NB4 (cell line): ENCODE results near the gene OSBPL8.

Experiments
- POLR2A ChIP-seq: IDR thresholded peaks from 2 replicates; pipeline ENCODE4 v1.6.1; 2011; ENCODE audit warnings: mild to moderate bottlenecking; ENCODE audit not compliant: insufficient read length; ENCODE audit errors: extremely low read depth
- TF ChIP-seq, protein P1 (sequence below): IDR thresholded peaks from one replicate; pipeline ENCODE4 v1.5.1; 2012; ENCODE audit warnings: low read depth, low read length
- TF ChIP-seq, protein P2 (sequence below): IDR thresholded peaks from 2 replicates; pipeline ENCODE4 v1.6.1; 2011; ENCODE audit warnings: low read depth, low read length

DNA sequence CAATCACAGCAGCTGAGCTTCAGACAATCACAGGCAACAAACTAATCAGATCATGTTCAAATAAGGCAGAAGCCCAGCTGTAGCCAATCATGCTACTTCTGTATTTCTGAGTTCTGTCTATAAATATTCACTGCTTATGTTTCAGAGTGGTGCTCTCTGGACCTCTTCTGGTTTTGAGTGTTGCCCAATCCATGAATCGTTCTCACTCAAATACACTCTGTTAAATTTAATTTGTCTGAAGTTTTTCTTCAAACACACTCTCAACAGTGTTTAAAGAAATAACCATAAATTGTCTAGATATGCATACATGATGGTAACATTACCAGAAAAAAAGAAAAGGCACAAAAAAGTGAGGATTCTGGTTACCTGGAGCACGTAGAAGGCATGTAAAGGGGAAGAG is 133.4 kb downstream of the OSBPL8 start:
- TF ChIP-seq, protein P1, sequence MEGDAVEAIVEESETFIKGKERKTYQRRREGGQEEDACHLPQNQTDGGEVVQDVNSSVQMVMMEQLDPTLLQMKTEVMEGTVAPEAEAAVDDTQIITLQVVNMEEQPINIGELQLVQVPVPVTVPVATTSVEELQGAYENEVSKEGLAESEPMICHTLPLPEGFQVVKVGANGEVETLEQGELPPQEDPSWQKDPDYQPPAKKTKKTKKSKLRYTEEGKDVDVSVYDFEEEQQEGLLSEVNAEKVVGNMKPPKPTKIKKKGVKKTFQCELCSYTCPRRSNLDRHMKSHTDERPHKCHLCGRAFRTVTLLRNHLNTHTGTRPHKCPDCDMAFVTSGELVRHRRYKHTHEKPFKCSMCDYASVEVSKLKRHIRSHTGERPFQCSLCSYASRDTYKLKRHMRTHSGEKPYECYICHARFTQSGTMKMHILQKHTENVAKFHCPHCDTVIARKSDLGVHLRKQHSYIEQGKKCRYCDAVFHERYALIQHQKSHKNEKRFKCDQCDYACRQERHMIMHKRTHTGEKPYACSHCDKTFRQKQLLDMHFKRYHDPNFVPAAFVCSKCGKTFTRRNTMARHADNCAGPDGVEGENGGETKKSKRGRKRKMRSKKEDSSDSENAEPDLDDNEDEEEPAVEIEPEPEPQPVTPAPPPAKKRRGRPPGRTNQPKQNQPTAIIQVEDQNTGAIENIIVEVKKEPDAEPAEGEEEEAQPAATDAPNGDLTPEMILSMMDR, result no peak
- no peak for TF ChIP-seq POLR2A
- TF ChIP-seq, protein P2, sequence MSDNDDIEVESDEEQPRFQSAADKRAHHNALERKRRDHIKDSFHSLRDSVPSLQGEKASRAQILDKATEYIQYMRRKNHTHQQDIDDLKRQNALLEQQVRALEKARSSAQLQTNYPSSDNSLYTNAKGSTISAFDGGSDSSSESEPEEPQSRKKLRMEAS, result no peak
